DMS 273 (cell line): Measurements from ENCODE around the gene SULT1A1.
"Not testable (repeated sequence)": the region's sequence is repeated elsewhere in the genome, so short reads cannot be mapped to it uniquely, and the experiment has no call there.

Experiments used
- DNase-seq: peaks from one replicate; lab custom pipeline; 2025; ENCODE audit not compliant: unreplicated experiment; lab: John Stamatoyannopoulos, UW

The SULT1A1 gene

DNA sequence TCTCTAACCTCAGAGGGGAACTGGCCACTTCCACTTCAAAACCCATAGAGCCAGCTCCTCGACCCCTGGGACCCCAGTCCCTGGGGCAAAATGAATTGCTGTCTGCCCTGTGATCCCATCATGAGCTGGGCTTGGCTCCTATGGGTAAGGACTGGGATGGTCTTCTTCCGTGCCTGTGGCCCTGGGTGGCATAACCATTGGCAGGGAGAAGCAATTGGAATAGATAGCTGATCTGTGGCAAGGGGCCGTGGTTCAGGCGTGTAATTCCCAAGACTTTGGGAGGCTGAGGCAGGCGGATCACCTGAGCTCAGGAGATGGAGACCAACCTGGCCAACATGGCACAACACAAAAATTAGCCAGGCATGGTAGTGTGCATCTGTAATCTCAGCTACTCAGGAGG is 17.3 kb downstream of the SULT1A1 start:
- no peak for DNase-seq

DNA sequence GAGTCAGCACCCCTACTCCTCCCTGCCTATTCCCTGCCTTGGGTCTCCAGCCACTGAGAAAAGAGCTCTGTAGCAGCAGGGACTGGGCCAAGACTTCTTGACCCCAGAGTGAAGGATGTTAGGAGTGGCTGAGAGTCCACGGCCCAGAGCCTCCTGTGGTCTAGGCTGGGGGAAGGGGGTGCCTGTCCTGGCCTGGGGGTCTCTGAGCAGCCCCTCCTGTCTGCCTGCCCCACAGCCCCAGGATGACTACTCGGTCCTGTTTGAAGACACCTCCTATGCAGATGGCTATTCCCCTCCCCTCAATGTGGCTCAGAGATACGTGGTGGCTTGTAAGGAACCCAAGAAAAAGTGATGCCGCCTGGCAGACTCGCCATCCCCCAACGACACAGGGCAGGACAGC is 18.5 kb downstream of the SULT1A1 start:
- no peak for DNase-seq

DNA sequence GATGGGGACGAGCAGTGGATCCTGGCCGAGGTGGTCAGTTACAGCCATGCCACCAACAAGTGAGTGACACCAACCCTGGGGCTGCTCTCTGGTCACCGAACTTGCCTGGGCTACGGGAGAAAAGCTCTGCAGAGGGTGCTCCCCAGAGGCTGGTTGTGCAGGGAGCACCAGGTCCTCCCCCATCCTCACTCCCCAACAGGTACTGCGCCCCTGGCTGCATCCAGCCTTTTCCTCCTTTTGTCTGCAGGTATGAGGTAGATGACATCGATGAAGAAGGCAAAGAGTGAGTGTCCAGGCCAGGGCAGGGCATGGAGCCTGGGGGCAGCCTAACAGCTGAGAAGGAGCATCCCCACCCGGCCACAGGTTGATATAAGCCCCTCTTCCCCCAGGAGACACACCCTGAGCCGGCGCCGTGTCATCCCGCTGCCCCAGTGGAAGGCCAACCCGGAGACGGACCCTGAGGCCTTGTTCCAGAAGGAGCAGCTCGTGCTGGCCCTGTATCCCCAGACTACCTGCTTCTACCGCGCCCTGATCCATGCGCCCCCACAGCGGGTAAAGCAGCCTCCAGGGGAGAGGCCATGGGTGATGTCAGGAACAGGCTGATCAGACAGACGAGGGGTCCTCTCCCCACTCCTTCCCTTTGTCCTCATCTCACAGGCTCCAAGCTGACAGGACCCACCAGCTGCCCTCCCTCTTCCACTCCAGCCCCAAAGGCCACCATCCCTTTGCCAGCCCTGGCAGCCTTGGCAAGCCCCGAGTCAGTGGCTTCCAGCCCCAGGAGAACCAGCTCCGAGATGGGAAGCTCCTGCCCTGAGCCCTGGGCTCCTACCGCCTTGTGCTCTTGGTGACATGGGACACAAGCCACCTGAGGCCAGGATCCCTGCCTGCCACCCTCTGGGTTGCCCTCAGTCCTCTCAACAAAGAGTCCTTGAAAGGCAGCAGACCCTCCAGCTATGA is 19.2 kb downstream of the SULT1A1 start:
- no peak for DNase-seq

DNA sequence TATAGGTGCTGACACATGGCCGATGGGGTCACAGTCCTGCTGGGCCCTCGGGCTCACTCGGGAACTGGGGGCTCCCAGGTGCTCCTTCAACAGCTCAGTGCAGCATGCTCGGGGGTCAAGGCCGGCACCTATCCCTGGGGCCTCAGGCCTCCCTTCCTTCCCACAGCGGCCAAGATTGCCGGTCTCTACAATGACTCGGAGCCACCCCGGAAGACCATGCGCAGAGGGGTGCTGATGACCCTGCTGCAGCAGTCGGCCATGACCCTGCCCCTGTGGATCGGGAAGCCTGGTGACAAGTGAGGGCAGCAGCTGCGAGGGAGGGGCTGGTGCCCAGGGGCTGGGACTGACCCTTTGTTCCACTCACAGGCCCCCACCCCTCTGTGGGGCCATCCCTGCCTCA is 19.9 kb downstream of the SULT1A1 start:
- DNase-seq, result no peak

DNA sequence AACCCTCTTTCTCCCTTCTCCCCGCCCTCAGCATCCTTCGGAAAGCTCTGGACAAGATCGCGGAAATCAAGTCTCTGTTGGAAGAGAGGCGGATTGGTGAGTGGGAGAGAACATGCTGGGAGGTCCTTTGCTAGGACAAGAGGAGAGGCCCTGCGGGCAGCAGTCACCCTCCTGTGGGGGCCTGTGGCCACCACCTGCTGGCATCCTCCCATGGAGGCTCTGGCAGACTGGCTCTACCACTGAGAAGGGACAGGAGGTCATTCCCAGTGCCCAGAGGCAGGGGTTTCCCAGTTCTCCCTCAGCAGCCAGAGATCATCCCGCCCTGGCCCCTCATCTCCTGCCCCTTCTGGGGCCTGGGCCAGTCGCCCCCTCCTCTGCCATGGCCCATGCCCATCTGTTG is 20.8 kb downstream of the SULT1A1 start:
- no peak for DNase-seq

DNA sequence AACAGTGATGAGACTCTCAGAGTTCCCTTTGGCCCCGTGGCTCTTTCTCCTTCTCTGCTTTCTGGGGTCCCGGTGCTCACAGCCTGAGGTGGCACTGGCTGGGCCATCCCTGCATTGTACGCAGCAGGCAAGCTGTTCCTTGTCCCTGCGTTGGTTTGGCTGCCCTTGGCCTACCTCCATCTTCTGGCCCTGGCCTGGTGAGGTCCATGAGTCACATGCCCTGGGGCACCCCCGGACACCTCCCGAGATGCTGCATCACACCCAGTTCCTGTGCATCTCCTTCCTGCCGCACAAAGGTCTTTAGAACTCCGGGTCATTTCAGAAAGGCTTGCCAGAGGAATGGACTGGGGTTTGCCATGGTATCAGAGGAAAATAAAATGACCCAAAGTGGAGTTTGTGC is 22.5 kb downstream of the SULT1A1 start:
- DNase-seq, result no peak

DNA sequence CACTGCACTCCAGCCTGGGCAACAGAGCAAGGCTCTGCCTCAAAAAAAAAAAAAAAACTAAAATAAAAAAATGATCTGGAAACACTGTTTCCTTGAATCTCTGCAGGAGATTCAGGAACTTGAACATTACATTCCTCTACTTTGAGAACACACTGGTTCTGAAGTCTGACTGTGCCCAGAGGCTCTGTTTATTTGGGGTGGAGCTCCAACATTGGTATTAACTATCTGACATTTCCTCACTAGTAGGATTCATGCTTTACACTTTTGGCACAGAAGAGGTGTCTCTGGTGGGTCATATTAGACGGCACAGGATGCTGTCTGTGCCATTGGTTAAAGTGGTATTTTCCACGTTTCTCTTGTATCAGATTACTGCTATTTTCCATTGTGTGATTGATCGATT is 23.4 kb downstream of the SULT1A1 start:
- DNase-seq, result no peak

DNA sequence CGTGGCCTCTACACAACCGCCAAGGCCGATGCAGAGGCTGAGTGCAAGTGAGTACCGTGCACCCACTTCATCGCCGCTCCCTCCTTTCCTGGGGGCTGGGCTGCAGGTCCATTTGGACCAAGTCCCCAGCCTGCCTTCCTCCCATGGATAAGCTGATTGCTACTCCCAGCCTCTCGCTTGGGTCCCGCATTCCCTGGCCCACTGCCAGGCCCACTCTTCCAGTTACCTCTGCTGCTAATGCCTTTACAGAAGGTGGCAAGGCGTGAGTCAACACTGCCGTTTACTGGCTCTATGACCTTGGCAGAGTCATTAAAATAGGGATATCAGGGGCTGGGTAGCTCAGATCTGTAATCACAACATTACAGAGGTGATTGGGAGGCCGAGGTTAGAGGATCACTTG is 24.2 kb downstream of the SULT1A1 start:
- DNase-seq, result no peak

DNA sequence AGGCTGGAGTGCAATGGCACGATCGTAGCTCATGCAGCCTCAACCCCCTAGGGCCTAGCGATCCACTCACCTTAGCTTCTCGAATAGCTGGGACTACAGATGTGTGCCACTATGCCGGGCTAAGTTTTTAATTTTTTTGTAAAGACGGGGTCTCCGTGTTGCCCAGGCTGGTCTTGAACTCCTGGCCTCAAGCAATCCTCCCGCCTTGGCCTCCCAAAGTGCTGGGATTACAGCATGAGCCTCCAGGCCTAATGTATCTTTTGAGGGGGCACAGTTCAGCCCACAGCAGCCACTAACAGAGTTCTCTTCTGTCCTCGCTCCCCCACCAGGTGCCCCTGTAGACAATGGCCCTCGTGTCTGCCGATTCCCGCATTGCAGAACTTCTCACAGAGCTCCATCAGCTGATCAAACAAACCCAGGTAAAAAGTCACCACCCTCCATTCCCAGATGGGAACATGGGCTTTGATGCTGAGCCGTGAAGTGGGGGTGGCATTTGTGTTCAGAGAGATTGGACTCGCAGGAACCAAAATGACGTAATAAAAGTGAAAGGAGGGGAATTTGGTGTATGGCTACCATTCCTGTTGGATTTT is 29.0 kb downstream of the SULT1A1 start:
- no peak for DNase-seq

DNA sequence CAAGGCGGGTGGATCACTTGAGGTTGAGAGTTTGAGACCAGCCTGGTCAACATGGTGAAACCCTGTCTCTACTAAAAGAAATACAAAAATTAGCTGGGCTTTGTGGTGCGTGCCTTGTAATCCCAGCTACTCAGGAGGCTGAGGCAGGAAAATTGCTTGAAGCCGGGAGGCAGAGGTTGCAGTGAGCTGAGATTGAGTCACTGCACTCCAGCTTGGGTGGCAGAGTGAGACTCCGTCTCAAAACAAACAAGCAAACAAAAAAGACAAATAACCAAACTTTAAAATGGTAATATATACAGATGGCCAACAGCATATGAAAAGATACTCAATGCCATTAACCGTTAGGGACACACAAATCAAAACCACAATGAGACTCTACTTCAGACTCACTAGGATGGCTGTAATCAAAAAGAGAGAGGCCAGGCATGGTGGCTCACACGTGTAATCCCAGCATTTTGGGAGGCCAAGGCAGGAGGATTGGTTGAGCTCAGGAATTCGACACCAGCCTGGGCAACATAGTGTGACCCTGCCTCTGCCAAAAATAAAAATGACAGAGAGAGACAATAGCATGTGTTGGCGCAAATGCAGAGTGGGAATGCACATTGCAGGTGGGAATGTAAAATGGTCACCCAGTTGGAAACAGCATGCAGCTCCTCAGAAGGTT is 34.3 kb downstream of the SULT1A1 start:
- DNase-seq, result no peak

DNA sequence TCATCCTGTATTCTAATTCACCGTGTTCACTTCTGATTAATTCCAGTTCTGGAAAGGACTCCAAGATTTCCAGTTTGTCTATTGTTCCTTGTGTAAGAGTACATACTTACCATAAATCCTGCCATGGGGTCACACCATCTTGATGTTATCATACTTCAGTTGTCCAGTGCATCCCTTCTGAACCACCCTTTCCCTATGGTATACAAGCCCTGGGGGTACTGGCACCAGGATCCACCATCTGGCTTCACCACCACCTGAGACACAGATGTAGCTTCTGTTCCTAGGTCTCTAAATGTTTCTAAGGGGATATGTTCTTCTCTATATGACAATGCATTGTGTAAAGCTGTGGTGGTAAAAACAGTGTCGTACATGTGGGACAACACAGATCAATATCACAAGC is 34.9 kb downstream of the SULT1A1 start:
- DNase-seq, result no peak

DNA sequence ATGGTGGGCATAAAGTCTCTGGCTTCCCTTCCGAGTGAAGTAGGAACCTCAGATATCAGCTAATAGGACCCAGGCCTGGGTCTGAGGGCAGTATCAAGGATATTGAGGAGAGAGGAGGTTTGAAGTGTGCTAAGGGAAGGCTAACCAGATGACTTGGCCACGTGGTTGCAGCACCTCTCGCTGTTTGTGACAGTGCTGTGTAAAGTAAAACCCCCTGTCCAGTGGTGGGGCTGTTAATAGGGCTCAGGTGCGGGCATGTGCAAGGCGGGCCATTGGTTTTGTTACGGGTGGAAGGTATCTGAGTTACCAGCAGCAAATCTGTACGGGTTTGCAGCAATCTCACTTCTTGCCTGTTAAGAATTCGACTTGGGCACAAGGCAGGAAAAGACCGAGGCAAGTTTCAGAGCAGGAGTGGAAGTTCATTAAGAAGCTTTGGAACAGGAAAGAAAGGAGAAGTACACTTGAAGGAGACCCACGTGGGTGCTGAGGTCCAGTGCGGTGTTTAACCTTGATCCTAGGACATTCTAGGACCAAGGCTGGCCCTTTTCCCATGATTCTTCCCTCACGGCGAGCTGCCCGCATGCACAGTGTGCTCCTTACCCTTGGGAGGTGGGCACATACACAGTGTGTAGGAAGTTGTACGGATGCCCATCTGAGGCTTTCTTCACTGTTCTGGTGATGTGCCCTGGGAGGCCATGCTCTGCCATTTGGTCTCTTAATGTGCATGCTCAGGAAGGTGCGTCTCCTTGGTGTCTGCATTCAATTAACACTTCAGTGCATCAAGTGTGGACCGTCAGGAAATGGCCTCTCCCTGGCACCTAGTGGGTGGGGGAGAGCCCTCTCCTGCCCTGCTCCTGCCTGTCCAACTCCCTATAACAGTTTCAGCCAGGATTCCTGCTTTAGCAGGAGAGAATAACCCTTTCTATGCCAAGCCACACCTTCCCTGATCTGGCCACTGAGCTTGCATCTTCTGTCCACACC is 35.8 kb downstream of the SULT1A1 start:
- no peak for DNase-seq

DNA sequence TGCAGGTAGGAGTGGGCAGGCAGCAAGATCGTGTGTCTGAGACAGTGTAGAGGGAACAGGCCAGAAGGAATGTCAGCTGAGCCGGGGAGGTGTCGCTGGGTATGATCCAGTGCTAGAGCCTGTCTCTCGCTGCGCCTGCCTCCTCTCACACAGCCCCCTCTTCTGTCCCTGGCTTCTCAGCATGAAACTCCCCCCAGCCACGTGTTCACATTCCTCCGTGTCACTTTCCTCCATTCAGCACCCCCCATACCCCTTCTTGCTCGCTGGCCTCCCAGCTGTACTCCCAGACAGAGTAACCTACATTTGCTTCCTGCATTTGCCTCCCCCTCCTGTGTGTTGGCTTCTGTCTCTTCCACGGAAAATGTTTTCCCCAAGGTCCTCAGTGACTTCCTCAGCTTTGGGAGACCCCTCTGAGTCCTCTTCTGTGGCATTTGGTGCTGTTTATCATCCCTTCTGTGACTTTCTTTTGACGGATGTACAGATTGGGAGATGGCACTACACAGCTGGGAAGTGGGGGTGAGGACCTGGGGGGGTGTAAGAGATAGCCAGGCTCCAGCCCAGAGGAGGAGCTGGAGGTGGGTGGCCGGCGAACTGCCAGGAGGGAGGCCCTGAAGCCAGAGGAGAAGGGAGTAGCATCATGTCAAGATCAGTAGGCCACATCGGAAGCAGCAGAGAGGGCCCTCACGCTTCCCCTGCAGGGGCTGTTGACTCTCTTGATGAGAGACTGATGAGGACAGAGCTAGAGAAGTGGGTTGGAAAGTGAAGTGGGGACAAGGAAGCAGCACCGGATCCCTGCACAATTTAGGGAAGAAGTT is 36.9 kb downstream of the SULT1A1 start:
- DNase-seq, result no peak

DNA sequence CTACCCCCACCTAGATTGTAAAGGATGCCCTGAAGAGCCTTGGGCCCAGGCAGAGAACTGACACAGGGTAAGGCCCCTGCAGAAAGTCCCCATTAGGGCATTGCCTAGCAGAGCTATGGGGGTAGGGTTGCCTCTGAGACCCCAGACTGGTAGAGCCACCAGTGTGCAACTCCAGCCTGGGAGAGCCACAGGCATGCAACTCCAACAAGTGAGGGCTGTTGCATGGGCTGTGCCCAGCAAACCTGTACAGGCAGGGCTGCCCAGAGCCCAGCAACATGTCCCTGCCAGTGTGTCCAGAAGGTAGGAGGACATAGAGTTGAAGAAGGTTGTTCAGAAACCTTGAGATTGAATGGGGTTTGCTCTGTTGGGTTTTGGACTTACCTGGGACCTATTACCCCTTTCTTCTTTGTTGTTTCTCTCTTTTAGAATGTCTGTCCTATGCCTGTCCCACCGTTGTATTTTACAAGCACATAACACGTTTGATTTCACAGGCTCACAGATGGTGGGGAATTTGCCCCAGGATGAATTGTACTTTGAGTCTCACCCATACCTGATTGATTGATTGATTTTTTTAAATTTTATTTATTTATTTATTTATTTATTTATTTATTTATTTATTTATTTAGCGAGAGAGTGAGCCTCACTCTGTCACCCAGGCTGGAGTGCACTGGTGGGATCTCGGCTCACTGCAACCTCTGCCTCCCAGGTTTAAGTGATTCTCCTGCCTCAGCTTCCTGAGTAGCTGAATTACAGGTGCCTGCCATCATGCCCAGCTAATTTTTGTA is 39.7 kb downstream of the SULT1A1 start:
- DNase-seq, result no peak

DNA sequence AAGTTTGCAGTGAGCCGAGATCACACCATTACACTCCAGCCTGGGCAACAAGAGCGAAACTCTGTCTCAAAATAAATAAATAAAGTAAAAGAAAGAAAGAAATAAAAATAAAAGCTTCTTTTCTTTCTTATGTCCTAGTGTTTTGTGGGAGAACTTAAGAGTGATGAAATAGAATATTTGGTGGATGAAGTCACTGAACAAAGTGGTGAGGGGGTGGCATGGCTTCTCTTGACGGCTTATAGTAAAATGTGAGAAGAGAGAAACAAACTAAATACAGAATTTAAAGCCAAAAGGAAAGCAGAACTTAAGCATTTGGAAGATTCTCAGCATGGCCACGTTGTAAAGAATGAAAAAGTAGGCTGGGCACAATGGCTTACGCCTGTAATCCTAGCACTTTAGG is 40.8 kb downstream of the SULT1A1 start:
- no peak for DNase-seq

DNA sequence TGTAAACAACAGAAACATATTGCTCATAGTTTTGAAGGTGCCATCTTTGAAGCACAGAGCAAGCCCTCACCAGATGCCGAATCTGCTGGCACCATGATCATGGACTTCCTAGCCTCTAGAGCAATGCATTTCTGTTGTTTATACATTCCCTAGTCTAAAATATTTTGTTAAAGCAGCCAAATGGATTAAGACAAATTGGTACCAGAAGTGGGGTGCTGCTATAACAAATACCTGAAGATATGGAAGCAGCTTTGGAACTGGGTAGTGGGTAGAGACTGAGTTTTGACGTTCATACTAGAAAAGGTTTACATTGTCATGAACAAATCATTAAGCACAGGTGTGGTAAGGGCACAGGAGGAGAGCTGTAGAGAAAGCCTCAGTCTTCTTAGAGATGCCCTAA is 42.6 kb downstream of the SULT1A1 start:
- no peak for DNase-seq

DNA sequence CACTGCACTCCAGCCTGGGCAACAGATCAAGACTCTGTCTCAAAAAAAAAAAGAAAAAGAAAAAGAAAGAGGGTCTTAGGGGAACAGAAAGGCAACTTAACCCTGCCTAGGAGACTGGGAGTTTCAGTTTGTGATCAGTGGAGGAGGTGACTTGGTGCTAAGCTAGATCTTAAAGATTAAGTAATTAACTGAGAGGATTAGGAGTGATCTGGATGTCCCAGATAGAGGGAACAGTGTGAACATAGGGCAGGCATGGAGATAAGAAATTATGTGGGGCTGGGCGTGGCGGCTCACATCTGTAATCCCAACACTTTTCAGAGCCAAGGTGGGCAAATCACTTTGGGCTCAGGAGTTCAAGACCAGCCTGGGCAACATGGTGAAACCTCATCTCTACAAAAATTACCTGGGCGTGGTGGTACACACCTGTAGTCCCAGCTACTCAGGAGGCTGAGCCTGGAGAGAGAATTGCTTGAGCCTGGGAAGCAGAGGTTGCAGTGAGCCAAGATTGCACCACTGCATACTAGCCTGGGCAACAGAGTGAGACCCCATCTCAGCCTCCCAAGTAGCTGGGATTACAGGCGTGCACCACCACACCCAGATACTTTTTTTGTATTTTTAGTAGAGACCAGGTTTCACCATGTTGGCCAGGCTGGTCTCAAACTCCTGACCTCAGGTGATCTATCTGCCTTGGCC is 43.5 kb downstream of the SULT1A1 start:
- DNase-seq, result not testable (repeated sequence)

DNA sequence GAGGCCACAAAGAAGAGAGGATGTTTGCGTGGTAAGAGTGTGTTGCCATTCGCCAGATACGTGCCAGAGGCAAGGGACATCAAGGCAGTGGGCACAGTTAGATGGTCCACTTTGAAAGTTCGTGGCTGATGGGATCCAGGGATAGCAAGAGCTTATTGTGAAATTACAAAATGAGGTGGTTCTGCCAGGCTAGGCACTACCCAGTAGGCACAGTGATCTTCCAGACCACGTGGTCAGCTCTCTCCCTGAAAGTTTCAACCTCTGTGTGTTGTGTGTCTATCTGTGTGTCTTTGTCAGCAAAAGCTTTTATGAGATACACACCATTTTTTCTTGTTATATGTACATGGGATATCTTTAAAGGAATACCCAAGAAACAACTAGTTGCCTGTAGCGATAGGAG is 46.6 kb downstream of the SULT1A1 start:
- no peak for DNase-seq

DNA sequence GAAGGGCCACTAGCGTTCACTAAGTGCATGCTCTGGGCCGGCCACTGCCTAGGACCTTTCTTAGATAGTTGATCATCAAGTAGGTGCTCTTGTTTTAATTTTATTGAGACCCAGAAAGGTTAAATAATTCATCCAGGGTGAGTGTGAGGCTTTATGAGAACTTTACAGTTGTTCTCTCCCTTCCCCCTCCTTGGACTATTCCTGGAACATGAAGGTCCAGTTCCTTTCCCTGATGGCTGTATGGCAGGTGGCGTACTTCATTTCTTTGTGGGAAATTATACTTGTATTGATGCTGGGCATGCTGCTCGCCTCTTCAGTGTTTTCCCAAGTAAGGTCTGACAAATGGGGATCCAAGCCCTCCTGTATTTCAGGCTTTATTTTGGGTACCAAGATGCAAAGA is 47.6 kb downstream of the SULT1A1 start:
- DNase-seq, result no peak
